C4-2B (cell line): ENCODE measurements around the gene KRTAP1-4.

Experiments used
- H3K27ac ChIP-seq: fragments of 450-650 bp; 2 replicates; pipeline ENCODE4 v1.5.1; 2017
- ZFX ChIP-seq: fragments of 450-650 bp; IDR thresholded peaks from 2 replicates; pipeline ENCODE4 v1.6.1; 2017
- TF ChIP-seq, protein P1 (sequence below): fragments of 450-650 bp; conservative IDR thresholded peaks from 2 replicates; pipeline ENCODE4 v1.5.1; 2017; ENCODE audit warnings: mild to moderate bottlenecking

Gene KRTAP1-4

DNA sequence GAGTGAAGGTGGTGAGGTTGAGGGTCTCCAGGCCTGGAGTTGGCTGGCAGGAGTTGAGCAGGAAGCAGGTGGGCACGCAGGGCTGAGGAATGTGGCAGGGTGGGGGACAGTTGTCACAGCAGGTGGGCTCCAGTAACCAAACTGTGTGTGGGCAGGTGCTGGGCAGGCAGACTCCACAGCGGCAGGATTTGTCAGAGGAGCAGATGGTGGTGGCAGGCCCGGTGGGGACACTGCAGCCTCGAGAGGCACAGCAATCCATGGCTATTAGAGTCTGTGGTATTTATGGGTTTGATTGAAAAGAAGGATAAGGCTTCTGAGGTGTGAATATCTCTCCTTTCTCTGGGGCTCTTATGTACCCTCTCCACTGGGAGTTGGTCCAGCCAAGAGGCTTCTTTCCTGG, 36.2 kb downstream of the KRTAP1-4 start, which contains the start of gene KRTAP3-3:
Gene KRTAP3-3 (minus strand): TSS at position 326 of the 400 bp plus-strand sequence. CDS start 67 bp downstream, at position 259.
- no peak within 1 kb of the TSS for H3K27ac ChIP-seq
- TF ChIP-seq, protein P1, sequence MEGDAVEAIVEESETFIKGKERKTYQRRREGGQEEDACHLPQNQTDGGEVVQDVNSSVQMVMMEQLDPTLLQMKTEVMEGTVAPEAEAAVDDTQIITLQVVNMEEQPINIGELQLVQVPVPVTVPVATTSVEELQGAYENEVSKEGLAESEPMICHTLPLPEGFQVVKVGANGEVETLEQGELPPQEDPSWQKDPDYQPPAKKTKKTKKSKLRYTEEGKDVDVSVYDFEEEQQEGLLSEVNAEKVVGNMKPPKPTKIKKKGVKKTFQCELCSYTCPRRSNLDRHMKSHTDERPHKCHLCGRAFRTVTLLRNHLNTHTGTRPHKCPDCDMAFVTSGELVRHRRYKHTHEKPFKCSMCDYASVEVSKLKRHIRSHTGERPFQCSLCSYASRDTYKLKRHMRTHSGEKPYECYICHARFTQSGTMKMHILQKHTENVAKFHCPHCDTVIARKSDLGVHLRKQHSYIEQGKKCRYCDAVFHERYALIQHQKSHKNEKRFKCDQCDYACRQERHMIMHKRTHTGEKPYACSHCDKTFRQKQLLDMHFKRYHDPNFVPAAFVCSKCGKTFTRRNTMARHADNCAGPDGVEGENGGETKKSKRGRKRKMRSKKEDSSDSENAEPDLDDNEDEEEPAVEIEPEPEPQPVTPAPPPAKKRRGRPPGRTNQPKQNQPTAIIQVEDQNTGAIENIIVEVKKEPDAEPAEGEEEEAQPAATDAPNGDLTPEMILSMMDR: no peak
- no peak for TF ChIP-seq ZFX

DNA sequence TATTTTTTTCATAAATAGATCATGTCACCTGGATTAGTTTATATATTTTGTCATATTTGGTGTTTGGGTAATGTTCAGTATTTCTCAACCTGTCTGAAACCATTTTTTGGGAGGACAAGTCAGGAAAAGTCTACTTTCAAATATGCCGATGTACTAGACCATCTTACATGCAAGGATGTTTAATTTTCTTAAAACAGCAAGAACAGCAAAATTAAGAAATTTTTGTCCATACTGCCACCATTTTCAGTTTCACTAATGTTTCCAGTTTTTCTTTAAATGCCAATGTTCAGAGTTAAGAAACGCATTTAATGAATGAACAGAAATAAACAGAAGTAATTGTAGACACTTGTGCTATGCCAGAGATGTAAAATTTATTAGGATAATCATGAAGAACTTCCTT, 36.9 kb downstream of the KRTAP1-4 start:
- H3K27ac ChIP-seq: no peak overlapping the region
- TF ChIP-seq, protein P1: no peak
- no peak for TF ChIP-seq ZFX

DNA sequence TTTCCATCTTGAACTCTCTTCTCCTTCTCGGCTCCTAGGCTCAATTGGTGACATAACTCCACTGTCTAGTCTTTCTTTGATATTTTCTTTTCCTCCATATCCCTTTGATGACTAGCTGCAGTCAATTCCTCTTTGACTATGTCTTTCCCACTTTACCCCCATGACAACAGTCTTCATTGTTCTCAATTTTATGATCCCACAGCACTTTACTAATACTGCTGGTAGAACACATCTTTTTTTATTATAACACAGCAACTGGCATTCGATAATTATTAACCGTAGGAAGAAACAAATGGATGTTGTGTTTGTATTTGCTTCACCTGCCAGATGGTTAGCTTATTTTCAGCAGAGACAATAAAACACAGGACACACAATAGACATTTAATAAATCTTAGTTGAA, 37.3 kb downstream of the KRTAP1-4 start:
- no peak for TF ChIP-seq ZFX
- TF ChIP-seq, protein P1: no peak
- no peak overlapping the region for H3K27ac ChIP-seq

DNA sequence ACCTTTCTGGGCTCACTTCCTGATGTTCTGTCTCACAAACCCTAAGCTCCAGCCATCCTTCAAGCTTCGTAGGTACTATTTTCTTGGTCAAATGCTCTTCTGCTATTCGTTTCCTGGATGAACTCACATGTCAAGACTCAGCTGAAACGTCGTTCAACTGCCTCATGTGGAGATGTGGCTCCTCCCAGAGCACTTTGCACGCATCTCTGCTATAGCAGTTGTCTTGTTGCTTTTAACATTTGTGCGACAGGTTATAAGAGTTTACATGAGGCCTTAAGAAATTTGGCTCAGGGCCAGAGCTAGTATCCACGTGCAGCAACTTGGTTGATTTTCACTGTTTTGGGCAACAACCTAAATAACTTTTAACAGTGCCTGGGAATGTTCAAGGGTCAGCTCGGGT, 43.1 kb downstream of the KRTAP1-4 start:
- TF ChIP-seq, protein P1: no peak
- TF ChIP-seq ZFX: no peak
- no peak overlapping the region for H3K27ac ChIP-seq

DNA sequence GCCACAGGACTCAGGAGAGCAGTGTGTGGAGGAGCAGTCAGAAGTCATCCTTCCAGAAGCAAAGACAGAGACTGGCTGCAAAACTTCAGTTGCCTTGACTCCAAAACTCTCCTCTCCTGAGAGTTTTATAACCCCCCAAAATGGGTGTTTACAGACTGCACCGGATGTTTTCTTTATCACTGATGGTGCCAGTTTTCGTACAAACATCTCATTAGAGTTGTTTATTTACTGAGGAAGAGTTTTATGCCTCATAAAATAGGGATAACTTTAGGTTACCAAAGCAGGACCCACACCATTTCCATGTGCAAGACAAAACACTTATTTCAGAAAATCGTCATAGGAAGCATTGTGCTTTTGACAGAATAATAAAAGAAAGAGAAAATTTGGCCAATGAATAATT, 45.8 kb downstream of the KRTAP1-4 start, which contains the start of gene KRT40:
Gene KRT40 (minus strand): TSS at position 101 of the 400 bp plus-strand sequence. CDS start 53 bp downstream, at position 48.
- TF ChIP-seq, protein P1: no peak
- TF ChIP-seq ZFX: no peak
- no peak within 1 kb of the TSS for H3K27ac ChIP-seq

DNA sequence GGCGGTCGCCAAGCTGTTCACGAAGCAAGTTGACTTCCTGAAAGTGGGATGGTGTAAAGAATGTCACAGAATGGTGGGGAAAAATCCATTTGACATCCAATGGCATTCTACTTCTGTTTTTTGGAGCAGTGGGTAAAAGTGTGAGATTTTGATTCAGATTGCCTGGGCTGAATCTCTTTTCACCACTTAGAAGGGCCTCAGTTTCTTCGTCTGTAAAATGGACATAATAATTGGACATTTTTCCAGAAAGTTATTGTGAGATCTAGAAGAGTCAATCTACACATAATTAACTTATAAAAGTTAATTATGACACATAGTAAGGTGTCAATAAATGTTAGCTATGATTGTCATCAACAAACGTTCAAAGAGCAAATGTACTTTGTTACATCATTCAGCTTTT, 48.9 kb downstream of the KRTAP1-4 start:
- no peak overlapping the region for H3K27ac ChIP-seq
- TF ChIP-seq, protein P1: no peak
- no peak for TF ChIP-seq ZFX

DNA sequence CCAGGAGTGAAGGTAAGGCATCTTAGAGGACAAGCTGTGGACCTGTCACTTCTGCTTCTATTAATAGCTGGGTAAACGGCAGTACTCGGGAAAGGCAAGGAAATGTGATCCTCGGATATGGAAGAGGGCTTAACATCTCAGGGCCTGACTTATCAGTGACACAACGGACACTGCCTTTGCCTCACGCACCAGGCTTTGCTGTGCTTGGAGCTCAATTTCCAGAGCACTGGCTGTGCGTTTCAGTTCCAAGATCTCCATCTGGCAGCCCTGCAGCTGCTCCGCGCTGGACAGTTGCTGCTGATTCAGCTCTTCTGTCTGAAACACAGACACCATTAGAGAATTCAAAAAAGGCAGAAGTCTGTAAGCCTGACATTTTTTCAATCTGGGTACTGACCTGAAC, 49.4 kb downstream of the KRTAP1-4 start:
- H3K27ac ChIP-seq: no peak overlapping the region
- TF ChIP-seq ZFX: no peak
- TF ChIP-seq, protein P1: no peak
